NCI-H748 (cell line): ENCODE measurements around the gene GFOD2.

Source experiments
- DNase-seq: peaks from one replicate; lab custom pipeline; 2025; ENCODE audit not compliant: unreplicated experiment; lab: John Stamatoyannopoulos, UW

The GFOD2 gene

DNA sequence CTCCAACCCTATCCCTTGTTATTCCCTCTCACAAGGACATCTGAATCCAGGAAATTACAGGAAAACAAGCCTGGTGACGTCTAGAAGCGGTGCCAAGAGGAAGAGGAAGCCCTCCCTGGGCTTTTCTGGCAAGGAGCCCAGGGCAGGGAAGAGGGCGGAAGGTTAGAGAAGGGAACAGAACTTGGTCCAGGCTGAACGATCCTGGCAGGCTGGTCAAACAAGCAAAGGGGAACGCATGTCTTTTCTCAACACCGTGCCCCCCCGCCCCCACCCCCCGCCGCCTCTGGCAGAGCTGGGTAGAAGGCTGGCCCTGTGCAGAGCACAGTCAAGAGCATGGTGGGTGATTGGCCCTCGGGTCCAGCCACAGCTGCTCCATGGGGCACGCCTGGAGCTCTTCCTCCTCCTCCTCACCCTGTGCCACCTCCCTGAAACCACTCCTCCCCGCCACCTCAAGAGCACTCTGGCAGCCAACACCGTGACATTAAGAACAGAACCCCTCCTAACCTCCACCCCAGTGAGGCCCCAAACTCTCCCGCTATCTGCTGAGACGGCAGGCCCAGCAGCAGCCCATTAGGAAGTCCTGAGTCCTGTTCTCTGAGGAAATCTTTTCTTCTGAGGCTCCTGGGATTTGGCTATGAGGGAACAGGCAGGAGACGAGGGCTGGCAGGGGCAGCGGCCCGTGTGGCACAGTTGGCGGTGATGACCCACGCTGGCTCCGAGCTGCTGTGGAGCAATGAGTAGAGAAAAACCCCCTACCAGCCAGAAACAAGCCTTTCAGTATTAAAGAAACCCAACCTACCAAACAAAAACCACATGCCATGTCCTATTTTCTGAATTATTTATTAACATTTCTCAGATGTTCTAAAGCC is 45.2 kb downstream of the GFOD2 start:
- peak; percentile 20 for DNase-seq

GRCh38 chr16:67672739-67673662 is 46.1 kb downstream of the GFOD2 start:
- peak; percentile 40 for DNase-seq

- no peak for DNase-seq
Observed at GRCh38 chr16:67672306-67672705, 46.8 kb downstream of the GFOD2 start.

DNA sequence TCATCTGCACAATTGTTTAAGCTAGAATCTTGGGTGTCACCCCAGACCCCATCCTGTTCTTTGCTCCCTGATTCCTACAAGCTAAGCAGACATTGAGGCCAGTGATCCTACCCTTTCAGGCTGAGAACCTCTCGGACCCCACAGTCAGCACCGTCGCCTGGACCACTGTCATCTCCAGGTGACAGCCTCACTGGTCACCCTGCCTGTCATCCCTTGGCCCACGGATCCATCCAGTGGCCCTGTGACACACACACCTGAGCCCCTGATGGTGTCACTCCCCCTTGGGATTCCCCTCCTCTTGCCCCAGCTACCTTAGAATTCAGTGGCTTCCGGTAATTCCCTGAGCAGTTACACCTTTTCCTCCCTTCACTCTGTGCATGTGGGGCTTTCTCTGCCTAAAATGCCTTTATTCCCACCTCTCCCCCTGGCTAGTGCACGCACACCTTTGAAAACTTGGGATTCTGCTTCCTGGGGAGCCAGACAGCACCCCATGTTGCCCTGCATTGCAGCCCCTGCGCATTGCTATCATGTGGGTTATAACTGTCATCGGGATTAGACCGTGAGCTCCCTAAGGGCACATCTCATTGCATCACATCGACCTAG is 49.5 kb downstream of the GFOD2 start:
- no peak for DNase-seq

DNA sequence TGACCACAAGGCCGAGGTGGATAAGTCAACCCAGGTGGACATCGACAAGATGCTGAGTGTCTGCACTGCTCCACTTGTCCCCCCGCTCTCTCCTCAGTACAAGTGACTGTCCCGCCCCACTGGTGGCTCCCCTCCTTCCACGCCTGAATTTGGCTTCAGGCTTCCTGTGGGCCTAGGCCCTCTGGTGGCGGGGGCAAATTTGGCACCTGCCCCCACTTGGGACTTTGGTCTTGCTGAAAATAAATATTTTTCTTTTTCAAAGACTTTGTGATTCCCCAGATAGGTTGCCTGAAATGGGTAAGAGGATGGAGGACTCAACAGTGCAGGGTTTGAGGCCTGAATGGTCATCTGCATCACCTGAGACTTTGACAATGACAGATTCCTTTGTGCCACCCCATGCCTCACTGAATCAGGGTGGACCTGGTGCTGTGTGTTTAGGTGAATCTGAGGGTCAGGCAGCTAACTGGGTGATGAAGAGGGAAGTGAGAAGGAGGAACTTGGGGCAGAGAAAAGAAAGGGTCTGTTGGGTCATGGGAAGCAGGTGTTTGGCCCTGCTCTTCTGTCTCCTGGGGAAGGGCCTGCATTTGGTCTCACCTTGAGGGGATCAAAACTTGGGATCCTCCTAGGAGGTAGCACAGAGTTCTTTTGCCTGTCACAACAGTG is 50.5 kb downstream of the GFOD2 start:
- DNase-seq = no peak

- DNase-seq = peak; percentile 84
Observed at GRCh38 chr16:67667817-67668494, 51.2 kb downstream of the GFOD2 start.

GRCh38 chr16:67667453-67667816 is 51.7 kb downstream of the GFOD2 start:
- no peak for DNase-seq

GRCh38 chr16:67666559-67667452 is 52.3 kb downstream of the GFOD2 start, which contains the start of the genes C16orf86 and ENKD1:
C16orf86 (plus strand) TSS chr16:67666814; CDS start chr16:67666971, 157 bp downstream.
ENKD1 (minus strand) TSS chr16:67666750; CDS start chr16:67666442, 308 bp downstream.
- peak; percentile 85 for DNase-seq

DNA sequence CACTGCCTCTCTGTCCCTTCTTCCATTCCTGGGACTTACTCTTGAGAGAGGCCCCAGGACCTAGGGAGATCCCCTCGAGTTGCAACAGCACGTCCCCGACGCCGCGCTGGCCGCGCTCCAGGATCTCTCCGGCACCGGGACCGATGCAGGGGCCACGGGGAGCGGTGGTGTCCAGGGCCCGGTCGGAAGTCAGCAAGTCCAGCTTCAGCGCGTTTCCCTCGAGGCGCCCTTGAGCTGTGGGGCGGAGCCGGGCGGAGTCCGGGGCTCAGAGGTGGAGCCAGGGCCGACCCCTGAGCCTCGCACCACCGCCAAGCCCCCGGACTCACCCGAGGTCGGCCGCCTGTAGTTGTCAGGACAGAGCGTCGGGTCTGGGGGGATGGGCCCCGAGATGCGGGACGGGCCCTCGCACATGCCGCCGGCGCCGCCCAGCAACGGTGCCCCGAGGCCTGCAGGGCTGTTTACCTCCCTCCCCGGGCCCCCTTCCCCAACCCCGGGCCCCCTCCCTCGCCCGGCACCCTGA is 53.0 kb downstream of the GFOD2 start:
- DNase-seq = peak; percentile 42

- no peak for DNase-seq
Observed at GRCh38 chr16:67665598-67665997, 53.5 kb downstream of the GFOD2 start.

DNA sequence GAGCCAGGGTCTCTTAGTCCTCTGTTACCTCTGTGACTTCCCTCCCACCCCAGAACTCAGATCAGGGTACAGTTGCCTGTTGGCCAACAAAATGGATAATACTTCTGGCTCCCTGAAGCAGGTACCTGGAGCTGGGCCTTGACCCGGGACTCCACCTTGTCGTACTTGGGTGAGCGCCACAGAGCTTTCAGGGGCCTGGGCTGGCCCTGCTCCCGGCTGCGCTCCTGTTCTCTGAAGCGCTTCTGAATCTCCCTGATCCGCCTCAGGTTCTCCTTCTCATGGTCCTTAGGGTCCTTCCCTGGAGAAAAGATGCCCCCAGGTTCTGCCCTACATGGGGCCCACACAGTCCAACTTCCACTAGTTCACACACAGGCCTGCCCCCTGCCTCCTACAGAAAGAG is 54.2 kb downstream of the GFOD2 start:
- DNase-seq = no peak

GRCh38 chr16:67664258-67664657 is 54.9 kb downstream of the GFOD2 start:
- no peak for DNase-seq

- DNase-seq = no peak
Observed at GRCh38 chr16:67663877-67664222, 55.3 kb downstream of the GFOD2 start.

GRCh38 chr16:67663151-67663876 is 55.8 kb downstream of the GFOD2 start:
- peak; percentile 4 for DNase-seq

- DNase-seq = no peak
Observed at GRCh38 chr16:67662653-67663010, 56.5 kb downstream of the GFOD2 start.

DNA sequence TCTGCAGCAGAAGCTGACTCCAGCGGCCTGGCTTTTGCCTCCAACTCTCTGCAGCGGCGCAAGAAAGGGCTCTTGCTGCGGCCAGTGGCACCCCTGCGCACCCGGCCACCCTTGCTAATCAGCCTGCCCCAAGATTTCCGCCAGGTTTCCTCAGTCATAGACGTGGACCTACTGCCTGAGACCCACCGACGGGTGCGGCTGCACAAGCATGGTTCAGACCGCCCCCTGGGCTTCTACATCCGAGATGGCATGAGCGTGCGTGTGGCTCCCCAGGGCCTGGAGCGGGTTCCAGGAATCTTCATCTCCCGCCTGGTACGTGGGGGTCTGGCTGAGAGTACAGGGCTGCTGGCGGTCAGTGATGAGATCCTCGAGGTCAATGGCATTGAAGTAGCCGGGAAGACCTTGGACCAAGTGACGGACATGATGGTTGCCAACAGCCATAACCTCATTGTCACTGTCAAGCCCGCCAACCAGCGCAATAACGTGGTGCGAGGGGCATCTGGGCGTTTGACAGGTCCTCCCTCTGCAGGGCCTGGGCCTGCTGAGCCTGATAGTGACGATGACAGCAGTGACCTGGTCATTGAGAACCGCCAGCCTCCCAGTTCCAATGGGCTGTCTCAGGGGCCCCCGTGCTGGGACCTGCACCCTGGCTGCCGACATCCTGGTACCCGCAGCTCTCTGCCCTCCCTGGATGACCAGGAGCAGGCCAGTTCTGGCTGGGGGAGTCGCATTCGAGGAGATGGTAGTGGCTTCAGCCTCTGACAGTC is 57.0 kb downstream of the GFOD2 start:
- no peak for DNase-seq

GRCh38 chr16:67661101-67661761 is 57.9 kb downstream of the GFOD2 start:
- DNase-seq = peak; percentile 58
